ENCODE data around the gene SMARCAL1. TPM values are rescaled to one million over a fixed set of nuclear protein-coding genes. Genes with fewer than 3 reads are reported as not detected.

SMARCAL1 gene
- total and polyA plus RNA-seq, 2 of the 13 experiments (the other 11 are each of a cell fraction or from before 2014, with no cell fraction given), result 12.7 to 21.3 TPM

DNA sequence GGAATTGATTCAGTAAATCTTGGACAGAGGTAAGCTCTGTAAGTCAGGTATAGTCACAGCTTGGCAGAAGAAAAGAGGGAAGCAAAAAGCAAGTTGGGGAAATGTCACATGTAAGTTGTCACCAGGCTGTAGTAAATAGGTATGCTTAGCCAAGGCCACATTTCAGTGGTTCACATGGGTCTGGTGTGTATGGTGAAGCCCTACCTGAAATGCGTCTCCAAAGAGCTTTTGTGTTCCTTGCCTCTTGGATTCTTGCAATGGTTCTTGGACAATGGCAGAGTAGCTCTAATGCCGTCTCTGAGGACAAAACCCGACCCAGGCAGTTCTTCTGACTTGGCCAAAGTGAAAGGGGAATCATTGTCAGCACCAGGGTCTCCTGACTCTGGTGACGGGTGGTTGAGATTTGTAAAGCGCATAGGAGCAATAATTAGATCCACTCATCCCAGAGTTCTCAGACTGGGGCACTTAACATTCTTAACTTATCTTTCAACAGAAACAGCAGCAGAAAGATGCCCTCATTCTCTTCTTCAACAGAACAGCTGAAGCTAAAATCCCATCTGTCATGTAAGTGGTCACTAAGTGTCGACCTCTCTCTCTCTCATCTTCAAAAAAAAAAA is 51.9 kb downstream of the SMARCAL1 start:
- no peak for FAIRE-seq

More for the DNA sequence above, 51.9 kb downstream of the SMARCAL1 start:
- Histone ChIP-seq H2AFZ (ENCODE audit: low read length) (no peak overlapping the region), H4K20me1 (ENCODE audit: insufficient read depth, low read length) (no peaks in the 10 kb centered on the region), H3K79me2 (ENCODE audit: insufficient read depth, low read length) (no peaks in the 10 kb centered on the region), H3K4me3 (replicated peaks in 1 of 3; ENCODE audit: insufficient read depth in 1 of 3, low read depth in 2 of 3, low read length in 3 of 3) (no peak overlapping the region), H3K9me3 (ENCODE audit: low read length) (no peaks in the 10 kb centered on the region), H3K4me1 (ENCODE audit: insufficient read depth, low read length) (peaks cover 9% of the 10 kb centered on the region; the same call in 1 of the 2 replicates), H3K36me3 (replicated peaks in 1 of 2; ENCODE audit: control insufficient read depth in 1 of 2, insufficient read depth in 2 of 2, low read length in 2 of 2) (peaks cover 6 to 16% of the 10 kb centered on the region in 2 experiments; a peak in 4 of 5 replicates), H3K9ac (ENCODE audit: insufficient read depth, low read depth, low read length) (no peak overlapping the region), H3K27ac (ENCODE audit: extremely low read length, insufficient read depth, low read length) (no peak overlapping the region), H3K27me3 (ENCODE audit: control insufficient read depth in 1 of 2, insufficient read depth in 2 of 2, low read length in 2 of 2) (no peaks in the 10 kb centered on the region), H3K4me2 (ENCODE audit: low read depth, low read length) (no peak overlapping the region)
- no peak for TF ChIP-seq ZNF614 (CRISPR knock-in tag; IDR thresholded peaks at IDR 0.05; ENCODE audit: borderline replicate concordance)
- TF ChIP-seq KDM1A (CRISPR knock-in tag; IDR thresholded peaks at IDR 0.05), result no peak
- TF ChIP-seq ZNF343 (CRISPR knock-in tag; IDR thresholded peaks at IDR 0.05), result no peak
- TF ChIP-seq, protein P1, sequence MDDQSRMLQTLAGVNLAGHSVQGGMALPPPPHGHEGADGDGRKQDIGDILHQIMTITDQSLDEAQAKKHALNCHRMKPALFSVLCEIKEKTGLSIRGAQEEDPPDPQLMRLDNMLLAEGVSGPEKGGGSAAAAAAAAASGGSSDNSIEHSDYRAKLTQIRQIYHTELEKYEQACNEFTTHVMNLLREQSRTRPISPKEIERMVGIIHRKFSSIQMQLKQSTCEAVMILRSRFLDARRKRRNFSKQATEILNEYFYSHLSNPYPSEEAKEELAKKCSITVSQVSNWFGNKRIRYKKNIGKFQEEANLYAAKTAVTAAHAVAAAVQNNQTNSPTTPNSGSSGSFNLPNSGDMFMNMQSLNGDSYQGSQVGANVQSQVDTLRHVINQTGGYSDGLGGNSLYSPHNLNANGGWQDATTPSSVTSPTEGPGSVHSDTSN (CRISPR knock-in tag; IDR thresholded peaks at IDR 0.05; ENCODE audit: borderline replicate concordance), result no peak
- TF ChIP-seq, protein P2, sequence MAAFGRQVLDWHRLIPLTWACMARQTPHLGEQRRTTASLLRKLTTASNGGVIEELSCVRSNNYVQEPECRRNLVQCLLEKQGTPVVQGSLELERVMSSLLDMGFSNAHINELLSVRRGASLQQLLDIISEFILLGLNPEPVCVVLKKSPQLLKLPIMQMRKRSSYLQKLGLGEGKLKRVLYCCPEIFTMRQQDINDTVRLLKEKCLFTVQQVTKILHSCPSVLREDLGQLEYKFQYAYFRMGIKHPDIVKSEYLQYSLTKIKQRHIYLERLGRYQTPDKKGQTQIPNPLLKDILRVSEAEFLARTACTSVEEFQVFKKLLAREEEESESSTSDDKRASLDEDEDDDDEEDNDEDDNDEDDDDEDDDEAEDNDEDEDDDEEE (CRISPR knock-in tag; IDR thresholded peaks at IDR 0.05), result no peak
- TF ChIP-seq, protein P3, sequence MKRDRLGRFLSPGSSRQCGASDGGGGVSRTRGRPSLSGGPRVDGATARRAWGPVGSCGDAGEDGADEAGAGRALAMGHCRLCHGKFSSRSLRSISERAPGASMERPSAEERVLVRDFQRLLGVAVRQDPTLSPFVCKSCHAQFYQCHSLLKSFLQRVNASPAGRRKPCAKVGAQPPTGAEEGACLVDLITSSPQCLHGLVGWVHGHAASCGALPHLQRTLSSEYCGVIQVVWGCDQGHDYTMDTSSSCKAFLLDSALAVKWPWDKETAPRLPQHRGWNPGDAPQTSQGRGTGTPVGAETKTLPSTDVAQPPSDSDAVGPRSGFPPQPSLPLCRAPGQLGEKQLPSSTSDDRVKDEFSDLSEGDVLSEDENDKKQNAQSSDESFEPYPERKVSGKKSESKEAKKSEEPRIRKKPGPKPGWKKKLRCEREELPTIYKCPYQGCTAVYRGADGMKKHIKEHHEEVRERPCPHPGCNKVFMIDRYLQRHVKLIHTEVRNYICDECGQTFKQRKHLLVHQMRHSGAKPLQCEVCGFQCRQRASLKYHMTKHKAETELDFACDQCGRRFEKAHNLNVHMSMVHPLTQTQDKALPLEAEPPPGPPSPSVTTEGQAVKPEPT (CRISPR knock-in tag; IDR thresholded peaks at IDR 0.05; ENCODE audit: low read depth), result no peak
- TF ChIP-seq, protein P4, sequence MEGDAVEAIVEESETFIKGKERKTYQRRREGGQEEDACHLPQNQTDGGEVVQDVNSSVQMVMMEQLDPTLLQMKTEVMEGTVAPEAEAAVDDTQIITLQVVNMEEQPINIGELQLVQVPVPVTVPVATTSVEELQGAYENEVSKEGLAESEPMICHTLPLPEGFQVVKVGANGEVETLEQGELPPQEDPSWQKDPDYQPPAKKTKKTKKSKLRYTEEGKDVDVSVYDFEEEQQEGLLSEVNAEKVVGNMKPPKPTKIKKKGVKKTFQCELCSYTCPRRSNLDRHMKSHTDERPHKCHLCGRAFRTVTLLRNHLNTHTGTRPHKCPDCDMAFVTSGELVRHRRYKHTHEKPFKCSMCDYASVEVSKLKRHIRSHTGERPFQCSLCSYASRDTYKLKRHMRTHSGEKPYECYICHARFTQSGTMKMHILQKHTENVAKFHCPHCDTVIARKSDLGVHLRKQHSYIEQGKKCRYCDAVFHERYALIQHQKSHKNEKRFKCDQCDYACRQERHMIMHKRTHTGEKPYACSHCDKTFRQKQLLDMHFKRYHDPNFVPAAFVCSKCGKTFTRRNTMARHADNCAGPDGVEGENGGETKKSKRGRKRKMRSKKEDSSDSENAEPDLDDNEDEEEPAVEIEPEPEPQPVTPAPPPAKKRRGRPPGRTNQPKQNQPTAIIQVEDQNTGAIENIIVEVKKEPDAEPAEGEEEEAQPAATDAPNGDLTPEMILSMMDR (CRISPR knock-in tag; IDR thresholded peaks at IDR 0.05), result no peak
- TF ChIP-seq SP140L (CRISPR knock-in tag; IDR thresholded peaks at IDR 0.05; ENCODE audit: borderline replicate concordance), result no peak
- ATAC-seq, result no peak
- WGBS (ENCODE audit: low lambda C conversion rate), result 95% methylated on average over 6 of the region's 6 CpGs
- no TSS peak for BruUV-seq (replicated peaks)
- in situ Hi-C loops (cut with HindIII; ENCODE audit: extremely low pct_ligation_motif_present, low pct_unique_long_range_greater_than_20kb), result no loop called here
- ChIA-PET CTCF (ENCODE audit: low intra/inter-chr PET ratio, low total read pairs) (no interaction called here), POLR2A (interaction anchor here (0.9 kb wide), 1 partner anchor 42 kb away, joined by 3 read pairs; no protein-coding TSS in a partner anchor)
- intact Hi-C loops (cut with micrococcal nuclease; ENCODE audit: unreplicated experiment), result no loop called here
- DNase-seq (ENCODE audit: low spot score), result no peak
